Heart left ventricle (tissue), 13 donors: ENCODE results near the gene LMTK2.

Experiments used
- POLR2A ChIP-seq, 2 donors: fragments of 450-650 bp; IDR thresholded peaks; one replicate each; pipeline ENCODE4 v1.6.1; 2017; ENCODE audit warnings: antibody characterized with exemption in 2 of 2, mild to moderate bottlenecking in 2 of 2, moderate library complexity in 2 of 2
- TF ChIP-seq, protein P1 (sequence below), 12 donors: fragments of 200-600 bp; sonication (generic) in 4 of 12; IDR thresholded peaks; one replicate each; pipeline versions ENCODE4 v1.5.0 to v1.8.0; 2018 to 2022; ENCODE audit warnings: antibody characterized with exemption in 12 of 12, mild to moderate bottlenecking in 5 of 12
- donor health status: ischemic (EF 13 %, LVEDD 7.1; RV severe dilation, severe dysfunction).
- donor health status: DM: no; HTN: yes; CAD: no.
- donor health status: DM: no; HTN: no; CAD: no.
- donor health status: ischemic (EF 25% LVEDD 6.9; RV normal size, moderate dysfunction).
- donor health status: ischemic (EF 25% LVEDD 5.7; RV mildly dilated, moderate dysfunction).
- donor health status: ischemic (EF 35%, LVEDD 5.7; RV mildly dilated, moderate dysfunction).
- donor health status: nonischemic (EF 11% LVEDD 7.7; RV severe dilation, severe dysfunction).
- donor health status: DM: yes; HTN: yes; CAD: no.
- donor health status: PGD.
- donor health status: ischemic (EF 29% LVEDD 5.4; RV normal size, mild dysfunction).
- donor health status: nonischemic (EF 23%, LVEDD 6.1; RV moderate dilation, normal function).

DNA sequence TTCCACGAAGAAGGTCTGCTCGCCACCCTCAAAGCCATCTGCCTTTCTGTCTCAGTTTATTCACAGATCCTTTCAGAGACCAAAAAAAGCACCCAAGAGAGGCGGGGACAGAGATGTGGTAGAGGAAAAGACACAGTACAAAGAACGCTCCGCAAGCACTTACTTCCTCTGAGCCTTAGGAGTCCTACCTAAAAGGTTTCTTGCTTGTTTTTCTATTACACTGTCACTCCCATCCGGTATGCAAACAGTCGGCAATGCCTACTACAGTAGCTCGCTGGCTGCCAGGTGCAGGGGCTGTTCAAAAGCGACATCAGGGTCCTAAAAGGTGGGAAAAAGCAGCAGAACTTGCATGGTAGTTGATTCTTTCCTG lies 144.6 kb downstream of the LMTK2 start:
- TF ChIP-seq, protein P1, sequence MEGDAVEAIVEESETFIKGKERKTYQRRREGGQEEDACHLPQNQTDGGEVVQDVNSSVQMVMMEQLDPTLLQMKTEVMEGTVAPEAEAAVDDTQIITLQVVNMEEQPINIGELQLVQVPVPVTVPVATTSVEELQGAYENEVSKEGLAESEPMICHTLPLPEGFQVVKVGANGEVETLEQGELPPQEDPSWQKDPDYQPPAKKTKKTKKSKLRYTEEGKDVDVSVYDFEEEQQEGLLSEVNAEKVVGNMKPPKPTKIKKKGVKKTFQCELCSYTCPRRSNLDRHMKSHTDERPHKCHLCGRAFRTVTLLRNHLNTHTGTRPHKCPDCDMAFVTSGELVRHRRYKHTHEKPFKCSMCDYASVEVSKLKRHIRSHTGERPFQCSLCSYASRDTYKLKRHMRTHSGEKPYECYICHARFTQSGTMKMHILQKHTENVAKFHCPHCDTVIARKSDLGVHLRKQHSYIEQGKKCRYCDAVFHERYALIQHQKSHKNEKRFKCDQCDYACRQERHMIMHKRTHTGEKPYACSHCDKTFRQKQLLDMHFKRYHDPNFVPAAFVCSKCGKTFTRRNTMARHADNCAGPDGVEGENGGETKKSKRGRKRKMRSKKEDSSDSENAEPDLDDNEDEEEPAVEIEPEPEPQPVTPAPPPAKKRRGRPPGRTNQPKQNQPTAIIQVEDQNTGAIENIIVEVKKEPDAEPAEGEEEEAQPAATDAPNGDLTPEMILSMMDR (IDR thresholded peaks at IDR 0.05) = no peak
- no peak for TF ChIP-seq POLR2A (IDR thresholded peaks at IDR 0.05)
